HepG2 (cell line): Measurements from ENCODE around the gene MYL12B. TPM values are rescaled to one million over a fixed set of nuclear protein-coding genes. Genes with fewer than 3 reads are reported as not detected.
A peak's percentile ranks its signal among the peaks of the same experiment; 100 is the strongest.

ENCODE experiments used
- EED ChIP-seq: sonication (generic); formaldehyde crosslinking; IDR thresholded peaks from 2 replicates; pipeline ENCODE4 v1.5.0; 2020; ENCODE audit warnings: mild to moderate bottlenecking, missing genetic modification reagents
- FOXJ3 ChIP-seq: sonication (generic); formaldehyde crosslinking; IDR thresholded peaks from 2 replicates; pipeline ENCODE4 v1.4.0; 2020; ENCODE audit warnings: missing genetic modification reagents, mild to moderate bottlenecking, borderline replicate concordance
- FOXO1 ChIP-seq: sonication (generic); formaldehyde crosslinking; IDR thresholded peaks from 2 replicates; pipeline ENCODE4 v1.4.0; 2020; ENCODE audit warnings: missing genetic modification reagents
- HOXD1 ChIP-seq: sonication (generic); formaldehyde crosslinking; IDR thresholded peaks from 2 replicates; pipeline ENCODE4 v1.5.0; 2020; ENCODE audit warnings: missing genetic modification reagents
- IKZF4 ChIP-seq: sonication (generic); formaldehyde crosslinking; IDR thresholded peaks from 2 replicates; pipeline ENCODE4 v1.5.1; 2020; ENCODE audit warnings: borderline replicate concordance, mild to moderate bottlenecking, low read depth, missing genetic modification reagents; ENCODE audit errors: not compliant biosample characterization
- KAT8 ChIP-seq: IDR thresholded peaks from 2 replicates; pipeline ENCODE4 v1.6.1; 2016; ENCODE audit warnings: missing genetic modification reagents, missing compliant biosample characterization
- MYPOP ChIP-seq: sonication (generic); formaldehyde crosslinking; IDR thresholded peaks from 2 replicates; pipeline ENCODE4 v1.8.1; 2023; ENCODE audit warnings: mild to moderate bottlenecking, moderate library complexity, missing genetic modification reagents
- NCOR1 ChIP-seq: fragments of 200-600 bp; sonication (generic); IDR thresholded peaks from 2 replicates; pipeline ENCODE4 v1.7.0; 2017; ENCODE audit warnings: antibody characterized with exemption, low read length, borderline replicate concordance
- NFIC ChIP-seq: IDR thresholded peaks from 2 replicates; pipeline ENCODE4 v1.6.1; 2012; ENCODE audit warnings: mild to moderate bottlenecking, low read length, inconsistent platforms
- PAX8 ChIP-seq: sonication (generic); formaldehyde crosslinking; IDR thresholded peaks from 2 replicates; pipeline ENCODE4 v1.8.0; 2022; ENCODE audit warnings: mild to moderate bottlenecking, missing genetic modification reagents, borderline replicate concordance
- RCOR2 ChIP-seq: IDR thresholded peaks from 2 replicates; pipeline ENCODE4 v1.6.1; 2016; ENCODE audit warnings: missing biosample characterization, missing genetic modification reagents
- RXRA ChIP-seq: sonication (generic); formaldehyde crosslinking; IDR thresholded peaks from 2 replicates; pipeline ENCODE4 v1.5.1; 2020; ENCODE audit warnings: missing genetic modification reagents
- SAFB2 ChIP-seq: sonication (generic); formaldehyde crosslinking; IDR thresholded peaks from 2 replicates; pipeline ENCODE4 v1.5.1; 2020; ENCODE audit warnings: missing genetic modification reagents, low read depth, mild to moderate bottlenecking, borderline replicate concordance
- SMARCE1 ChIP-seq: fragments of 450-650 bp; IDR thresholded peaks from 2 replicates; pipeline ENCODE4 v1.6.1; 2017; ENCODE audit warnings: borderline replicate concordance
- SNAPC4 ChIP-seq: sonication (generic); formaldehyde crosslinking; IDR thresholded peaks from 2 replicates; pipeline ENCODE4 v1.4.0; 2020; ENCODE audit warnings: mild to moderate bottlenecking, missing genetic modification reagents
- SP4 ChIP-seq: sonication (generic); formaldehyde crosslinking; IDR thresholded peaks from 2 replicates; pipeline ENCODE4 v1.8.1; 2023; ENCODE audit warnings: mild to moderate bottlenecking, missing genetic modification reagents
- TRIM24 ChIP-seq: sonication (generic); formaldehyde crosslinking; IDR thresholded peaks from 2 replicates; pipeline ENCODE4 v1.8.0; 2022; ENCODE audit warnings: mild to moderate bottlenecking, missing genetic modification reagents
- ZNF282 ChIP-seq: fragments of 450-650 bp; IDR thresholded peaks from 2 replicates; pipeline ENCODE4 v1.6.1; 2018; ENCODE audit not compliant: partially characterized antibody
- ZNF550 ChIP-seq: sonication (generic); formaldehyde crosslinking; IDR thresholded peaks from 2 replicates; pipeline ENCODE4 v1.4.0; 2020; ENCODE audit warnings: mild to moderate bottlenecking, missing genetic modification reagents, borderline replicate concordance
- ZNF709 ChIP-seq: sonication (generic); formaldehyde crosslinking; IDR thresholded peaks from 2 replicates; pipeline ENCODE4 v1.5.0; 2020; ENCODE audit warnings: mild to moderate bottlenecking, missing genetic modification reagents
- ZNF737 ChIP-seq: sonication (generic); formaldehyde crosslinking; IDR thresholded peaks from 2 replicates; pipeline ENCODE4 v1.5.0; 2020; ENCODE audit warnings: missing genetic modification reagents, mild to moderate bottlenecking, borderline replicate concordance
- ZNF766 ChIP-seq: sonication (generic); formaldehyde crosslinking; IDR thresholded peaks from 2 replicates; pipeline ENCODE4 v1.5.0; 2020; ENCODE audit warnings: missing genetic modification reagents, borderline replicate concordance
- ZNF891 ChIP-seq: sonication (generic); formaldehyde crosslinking; IDR thresholded peaks from 2 replicates; pipeline ENCODE4 v1.5.0; 2020; ENCODE audit warnings: mild to moderate bottlenecking, missing genetic modification reagents
- ZSCAN21 ChIP-seq: sonication (generic); formaldehyde crosslinking; IDR thresholded peaks from 2 replicates; pipeline ENCODE4 v1.8.0; 2022; ENCODE audit warnings: mild to moderate bottlenecking, missing genetic modification reagents, moderate library complexity, borderline replicate concordance
- polyA plus RNA-seq, 8 experiments: library from polyadenylated mRNA; depleted of rRNA in 3 of 8; stranded (reverse) in 7 of 8; unstranded in 1 of 8; fragments of >200 nt; fragmentation: Illumina TruSeq in 4 of 8; extraction: Trizol in 4 of 8; gene quantifications; 2 replicates each; pipeline versions ENCODE4 v1.2.1 to v1.2.3, GENCODE V29; 2011 to 2016; ENCODE audit warnings: low read depth in 4 of 8, missing spikeins in 1 of 8, mixed read lengths in 1 of 8; ENCODE audit not compliant: insufficient read depth in 1 of 8
- total RNA-seq, 5 experiments: library from RNA; depleted of rRNA; stranded (reverse); fragments of >200 nt; fragmentation: Illumina TruSeq; extraction: Trizol; gene quantifications; 2 replicates each; pipeline ENCODE4 v1.2.3, GENCODE V29; 2016; ENCODE audit warnings: low read depth in 1 of 5
- TF ChIP-seq, protein P1 (sequence below): fragments of 450-650 bp; IDR thresholded peaks from 2 replicates; pipeline ENCODE4 v1.6.1; 2017

Gene MYL12B
- total and polyA plus RNA-seq, 2 of the 13 experiments (the other 11 are each of a cell fraction or from before 2014, with no cell fraction given) = 265 to 340 TPM

DNA sequence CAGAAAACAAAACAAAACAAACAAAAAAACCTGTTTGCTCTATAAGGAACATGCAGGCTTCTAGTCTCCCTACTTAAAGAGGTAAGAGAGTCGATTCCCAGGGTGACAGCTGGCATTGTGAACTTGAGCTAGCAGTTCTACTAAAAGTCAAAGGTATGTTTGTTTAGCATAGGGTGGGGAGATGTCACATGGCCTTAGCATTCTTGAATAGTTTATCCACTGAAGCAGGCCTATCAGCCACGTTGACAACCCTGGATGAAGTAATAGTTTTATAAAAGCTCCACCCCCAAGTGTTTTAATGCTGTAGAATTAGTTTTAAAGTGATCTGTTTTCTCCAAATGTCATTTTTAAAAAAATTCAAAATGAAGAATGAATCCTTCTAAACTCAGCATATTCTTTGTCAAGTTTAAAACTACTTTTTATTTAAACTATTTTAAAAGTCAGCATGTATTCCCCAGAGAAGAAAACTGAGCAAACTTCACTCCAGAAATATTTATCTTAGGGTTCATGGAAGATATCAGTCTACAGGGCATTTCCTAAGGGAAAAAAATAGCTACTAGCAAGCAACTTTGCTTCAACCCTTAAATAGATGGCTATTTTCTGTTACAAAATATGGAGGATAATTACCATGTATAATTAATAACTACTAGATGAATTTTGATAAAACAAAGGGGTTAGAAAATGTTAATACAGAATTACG lies 43.8 kb upstream of the MYL12B start (continued):
- TF ChIP-seq, protein P1, sequence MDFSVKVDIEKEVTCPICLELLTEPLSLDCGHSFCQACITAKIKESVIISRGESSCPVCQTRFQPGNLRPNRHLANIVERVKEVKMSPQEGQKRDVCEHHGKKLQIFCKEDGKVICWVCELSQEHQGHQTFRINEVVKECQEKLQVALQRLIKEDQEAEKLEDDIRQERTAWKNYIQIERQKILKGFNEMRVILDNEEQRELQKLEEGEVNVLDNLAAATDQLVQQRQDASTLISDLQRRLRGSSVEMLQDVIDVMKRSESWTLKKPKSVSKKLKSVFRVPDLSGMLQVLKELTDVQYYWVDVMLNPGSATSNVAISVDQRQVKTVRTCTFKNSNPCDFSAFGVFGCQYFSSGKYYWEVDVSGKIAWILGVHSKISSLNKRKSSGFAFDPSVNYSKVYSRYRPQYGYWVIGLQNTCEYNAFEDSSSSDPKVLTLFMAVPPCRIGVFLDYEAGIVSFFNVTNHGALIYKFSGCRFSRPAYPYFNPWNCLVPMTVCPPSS = no peak
- TF ChIP-seq EED (CRISPR knock-in tag) = no peak
- TF ChIP-seq RCOR2 (CRISPR knock-in tag) = 0 out of 2 replicates have a peak, but pooled peaks have one; percentile 37
- no peak for TF ChIP-seq TRIM24 (CRISPR knock-in tag)
- no peak for TF ChIP-seq IKZF4 (CRISPR knock-in tag)
- no peak for TF ChIP-seq NFIC
- TF ChIP-seq ZNF737 (CRISPR knock-in tag) = no peak
- peak; percentile 74; the same call in 1 of the 2 replicates for TF ChIP-seq FOXJ3 (CRISPR knock-in tag)
- TF ChIP-seq ZNF550 (CRISPR knock-in tag) = no peak
- TF ChIP-seq SP4 = no peak
- TF ChIP-seq MYPOP = no peak
- no peak for TF ChIP-seq SNAPC4 (CRISPR knock-in tag)
- peak; percentile 54; the same call in 1 of the 2 replicates for TF ChIP-seq FOXO1 (CRISPR knock-in tag)
- no peak for TF ChIP-seq ZSCAN21 (CRISPR knock-in tag)
- no peak for TF ChIP-seq SAFB2 (CRISPR knock-in tag)
- TF ChIP-seq SMARCE1 = no peak
- TF ChIP-seq ZNF766 = no peak
- no peak; the same call in 1 of the 2 replicates for TF ChIP-seq RXRA (CRISPR knock-in tag)
- TF ChIP-seq ZNF709 = no peak
- TF ChIP-seq NCOR1 = peak; percentile 83
- TF ChIP-seq ZNF891 = no peak
- TF ChIP-seq HOXD1 = no peak
- TF ChIP-seq KAT8 = peak; percentile 63; the same call in 1 of the 2 replicates
- TF ChIP-seq PAX8 = no peak
- no peak for TF ChIP-seq ZNF282
